Panc1 (cell line): ENCODE data around the gene CIITA.

ENCODE experiments used
- POLR2AphosphoS5 ChIP-seq: IDR thresholded peaks from 2 replicates; pipeline ENCODE4 v1.6.1; 2012; ENCODE audit warnings: mild to moderate bottlenecking, low read depth, low read length, moderate library complexity
- SIN3A ChIP-seq: IDR thresholded peaks from 2 replicates; pipeline ENCODE4 v1.6.1; 2012; ENCODE audit warnings: low read depth, mild to moderate bottlenecking, low read length, moderate library complexity, borderline replicate concordance; ENCODE audit not compliant: insufficient read depth
- TF ChIP-seq, protein P1 (sequence below): fragments of 450-650 bp; IDR thresholded peaks from 2 replicates; pipeline ENCODE4 v1.5.1; 2017; ENCODE audit warnings: mild to moderate bottlenecking
- TF ChIP-seq, protein P2 (sequence below), 2 experiments: IDR thresholded peaks; 2 replicates each; pipeline ENCODE4 v1.6.1; 2011 to 2012; ENCODE audit warnings: low read depth in 2 of 2, control low read depth in 1 of 2, low read length in 1 of 2, mild to moderate bottlenecking in 1 of 2, moderate library complexity in 1 of 2; ENCODE audit not compliant: insufficient read depth in 1 of 2

DNA sequence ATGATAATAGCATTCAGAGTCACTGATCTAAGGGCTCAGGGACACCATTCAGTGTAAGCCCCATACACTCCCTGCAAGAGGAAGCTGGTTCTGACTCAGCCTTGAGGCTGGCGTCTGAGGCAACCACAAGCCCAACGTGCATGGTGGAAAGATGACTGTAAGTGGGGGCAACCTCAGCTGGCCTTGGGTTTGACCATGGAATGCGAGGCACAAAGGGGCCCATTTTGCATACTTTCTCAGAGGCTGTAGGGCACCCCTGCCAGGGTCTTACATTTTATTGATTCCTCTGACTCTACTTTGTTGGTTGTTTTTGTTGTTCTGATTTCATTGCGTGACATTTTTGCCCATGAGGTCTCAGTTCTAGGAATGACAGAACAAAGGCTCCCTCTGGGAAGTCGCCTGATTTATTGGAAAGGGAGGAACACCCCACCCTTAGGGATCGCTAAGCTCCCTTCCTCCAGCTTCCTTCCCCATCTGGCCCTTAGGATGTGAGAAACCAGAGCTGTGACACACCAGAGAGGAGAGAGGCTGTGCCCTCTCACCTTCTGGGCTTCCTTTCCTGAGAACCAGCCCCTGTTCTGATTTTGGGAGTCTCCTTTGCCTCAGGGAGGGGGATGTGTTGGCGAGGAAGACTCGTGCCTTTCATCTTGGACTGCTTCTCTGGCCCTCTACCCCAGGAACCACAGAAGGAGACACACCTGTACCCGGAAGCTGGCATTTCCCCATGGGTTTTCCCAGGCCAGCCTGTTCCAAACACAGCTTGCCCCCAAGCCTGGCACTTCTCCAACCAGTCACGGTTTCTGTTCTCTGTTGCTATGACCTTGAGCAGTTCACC lies 5.6 kb upstream of the CIITA start:
- TF ChIP-seq, protein P1, sequence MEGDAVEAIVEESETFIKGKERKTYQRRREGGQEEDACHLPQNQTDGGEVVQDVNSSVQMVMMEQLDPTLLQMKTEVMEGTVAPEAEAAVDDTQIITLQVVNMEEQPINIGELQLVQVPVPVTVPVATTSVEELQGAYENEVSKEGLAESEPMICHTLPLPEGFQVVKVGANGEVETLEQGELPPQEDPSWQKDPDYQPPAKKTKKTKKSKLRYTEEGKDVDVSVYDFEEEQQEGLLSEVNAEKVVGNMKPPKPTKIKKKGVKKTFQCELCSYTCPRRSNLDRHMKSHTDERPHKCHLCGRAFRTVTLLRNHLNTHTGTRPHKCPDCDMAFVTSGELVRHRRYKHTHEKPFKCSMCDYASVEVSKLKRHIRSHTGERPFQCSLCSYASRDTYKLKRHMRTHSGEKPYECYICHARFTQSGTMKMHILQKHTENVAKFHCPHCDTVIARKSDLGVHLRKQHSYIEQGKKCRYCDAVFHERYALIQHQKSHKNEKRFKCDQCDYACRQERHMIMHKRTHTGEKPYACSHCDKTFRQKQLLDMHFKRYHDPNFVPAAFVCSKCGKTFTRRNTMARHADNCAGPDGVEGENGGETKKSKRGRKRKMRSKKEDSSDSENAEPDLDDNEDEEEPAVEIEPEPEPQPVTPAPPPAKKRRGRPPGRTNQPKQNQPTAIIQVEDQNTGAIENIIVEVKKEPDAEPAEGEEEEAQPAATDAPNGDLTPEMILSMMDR: no peak
- TF ChIP-seq, protein P2, sequence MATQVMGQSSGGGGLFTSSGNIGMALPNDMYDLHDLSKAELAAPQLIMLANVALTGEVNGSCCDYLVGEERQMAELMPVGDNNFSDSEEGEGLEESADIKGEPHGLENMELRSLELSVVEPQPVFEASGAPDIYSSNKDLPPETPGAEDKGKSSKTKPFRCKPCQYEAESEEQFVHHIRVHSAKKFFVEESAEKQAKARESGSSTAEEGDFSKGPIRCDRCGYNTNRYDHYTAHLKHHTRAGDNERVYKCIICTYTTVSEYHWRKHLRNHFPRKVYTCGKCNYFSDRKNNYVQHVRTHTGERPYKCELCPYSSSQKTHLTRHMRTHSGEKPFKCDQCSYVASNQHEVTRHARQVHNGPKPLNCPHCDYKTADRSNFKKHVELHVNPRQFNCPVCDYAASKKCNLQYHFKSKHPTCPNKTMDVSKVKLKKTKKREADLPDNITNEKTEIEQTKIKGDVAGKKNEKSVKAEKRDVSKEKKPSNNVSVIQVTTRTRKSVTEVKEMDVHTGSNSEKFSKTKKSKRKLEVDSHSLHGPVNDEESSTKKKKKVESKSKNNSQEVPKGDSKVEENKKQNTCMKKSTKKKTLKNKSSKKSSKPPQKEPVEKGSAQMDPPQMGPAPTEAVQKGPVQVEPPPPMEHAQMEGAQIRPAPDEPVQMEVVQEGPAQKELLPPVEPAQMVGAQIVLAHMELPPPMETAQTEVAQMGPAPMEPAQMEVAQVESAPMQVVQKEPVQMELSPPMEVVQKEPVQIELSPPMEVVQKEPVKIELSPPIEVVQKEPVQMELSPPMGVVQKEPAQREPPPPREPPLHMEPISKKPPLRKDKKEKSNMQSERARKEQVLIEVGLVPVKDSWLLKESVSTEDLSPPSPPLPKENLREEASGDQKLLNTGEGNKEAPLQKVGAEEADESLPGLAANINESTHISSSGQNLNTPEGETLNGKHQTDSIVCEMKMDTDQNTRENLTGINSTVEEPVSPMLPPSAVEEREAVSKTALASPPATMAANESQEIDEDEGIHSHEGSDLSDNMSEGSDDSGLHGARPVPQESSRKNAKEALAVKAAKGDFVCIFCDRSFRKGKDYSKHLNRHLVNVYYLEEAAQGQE (IDR thresholded peaks at IDR 0.05; ENCODE audit: insufficient read depth in 1 of 2, low read depth in 2 of 2, low read length in 1 of 2): no peak
- TF ChIP-seq POLR2AphosphoS5: no peak
- TF ChIP-seq SIN3A: no peak
